ENCODE measurements around the gene P3H1.

- TF ChIP-seq CTCF (IDR thresholded peaks at IDR 0.05) (no peak), POLR2A (IDR thresholded peaks at IDR 0.05) (no peak), EP300 (IDR thresholded peaks at IDR 0.05) (no peak)
Measured at GRCh38 chr1:42736152-42736551, 30.7 kb downstream of the P3H1 start.

Data from upper lobe of left lung (tissue), 4 donors.